Endodermal cell (in vitro differentiated cells): ENCODE measurements around the gene ATIC. TPM values are rescaled to one million over a fixed set of nuclear protein-coding genes. Genes with fewer than 3 reads are reported as not detected.

Experiments used
- DNase-seq: peaks from one replicate; pipeline ENCODE4 v3.0.0-alpha.2; 2017
- H3K27ac ChIP-seq: 2 replicates; pipeline ENCODE4 v1.5.1; 2013; ENCODE audit warnings: mild to moderate bottlenecking, low read depth, low read length, moderate library complexity
- H3K27me3 ChIP-seq: 2 replicates; pipeline ENCODE4 v1.6.1; 2013; ENCODE audit warnings: mild to moderate bottlenecking, low read length, moderate library complexity; ENCODE audit not compliant: insufficient read depth, control insufficient read depth, poor library complexity, severe bottlenecking
- H3K36me3 ChIP-seq: 2 replicates; pipeline ENCODE4 v1.7.0; 2013; ENCODE audit warnings: mild to moderate bottlenecking, low read length, moderate library complexity; ENCODE audit not compliant: control insufficient read depth, insufficient read depth
- H3K4me1 ChIP-seq: one replicate; pipeline ENCODE4 v1.7.0; 2013; ENCODE audit warnings: low read length; ENCODE audit not compliant: control insufficient read depth, insufficient read depth
- H3K4me3 ChIP-seq: 2 replicates; pipeline ENCODE4 v1.5.1; 2013; ENCODE audit warnings: mild to moderate bottlenecking, low read length, moderate library complexity
- H3K9ac ChIP-seq: 2 replicates; pipeline ENCODE4 v1.6.1; 2013; ENCODE audit warnings: mild to moderate bottlenecking, low read length, moderate library complexity; ENCODE audit not compliant: poor library complexity, severe bottlenecking; ENCODE audit errors: extremely low read depth
- H3K9me3 ChIP-seq: 2 replicates; pipeline ENCODE4 v1.6.1; 2013; ENCODE audit warnings: mild to moderate bottlenecking, low read length, moderate library complexity; ENCODE audit not compliant: control insufficient read depth
- H3K27ac Mint-ChIP-seq: 2 replicates; pipeline ENCODE4 v1.8.0; 2020; ENCODE audit warnings: mixed read lengths
- H3K27me3 Mint-ChIP-seq: 2 replicates; pipeline ENCODE4 v1.8.0; 2021; ENCODE audit warnings: mild to moderate bottlenecking, mixed read lengths; ENCODE audit not compliant: insufficient read depth
- H3K36me3 Mint-ChIP-seq: 2 replicates; pipeline ENCODE4 v1.8.0; 2020; ENCODE audit warnings: low read depth, mixed read lengths
- H3K4me1 Mint-ChIP-seq: 2 replicates; pipeline ENCODE4 v1.8.0; 2020; ENCODE audit warnings: mixed read lengths
- H3K4me3 Mint-ChIP-seq: 2 replicates; pipeline ENCODE4 v1.8.0; 2020; ENCODE audit warnings: mild to moderate bottlenecking, moderate library complexity, mixed read lengths
- H3K9me3 Mint-ChIP-seq: 2 replicates; pipeline ENCODE4 v1.8.0; 2020; ENCODE audit warnings: mild to moderate bottlenecking, mixed read lengths
- CTCF ChIP-seq: fragments of 200-600 bp; sonication (generic); conservative IDR thresholded peaks from 2 replicates; pipeline ENCODE4 v1.5.0; 2021; ENCODE audit warnings: antibody characterized with exemption, mild to moderate bottlenecking
- WGBS, 2 experiments: methylation state at CpG; one replicate each; pipeline versions ENCODE4 v1.1.5 to v1.1.7; 2013; ENCODE audit warnings: missing lambda C conversion rate in 2 of 2, mixed read lengths in 1 of 2; ENCODE audit not compliant: insufficient coverage in 1 of 2, insufficient read length in 1 of 2; 5-methylcytosine and 5-hydroxymethylcytosine counted together
- total RNA-seq, 2 donors: library from RNA; stranded (reverse); fragmentation: NEBNext Ultra II Directional in 1 of 2; extraction: Animal tissue kit (Norgen Biotek cat#: 25700) in 1 of 2; gene quantifications; 2 replicates in 1 of 2; 3 replicates in 1 of 2; pipeline ENCODE4 v1.2.1, GENCODE V29; 2021

ATIC gene
- total RNA-seq, 2 donors from 2014 or later = 185 to 209 TPM

DNA sequence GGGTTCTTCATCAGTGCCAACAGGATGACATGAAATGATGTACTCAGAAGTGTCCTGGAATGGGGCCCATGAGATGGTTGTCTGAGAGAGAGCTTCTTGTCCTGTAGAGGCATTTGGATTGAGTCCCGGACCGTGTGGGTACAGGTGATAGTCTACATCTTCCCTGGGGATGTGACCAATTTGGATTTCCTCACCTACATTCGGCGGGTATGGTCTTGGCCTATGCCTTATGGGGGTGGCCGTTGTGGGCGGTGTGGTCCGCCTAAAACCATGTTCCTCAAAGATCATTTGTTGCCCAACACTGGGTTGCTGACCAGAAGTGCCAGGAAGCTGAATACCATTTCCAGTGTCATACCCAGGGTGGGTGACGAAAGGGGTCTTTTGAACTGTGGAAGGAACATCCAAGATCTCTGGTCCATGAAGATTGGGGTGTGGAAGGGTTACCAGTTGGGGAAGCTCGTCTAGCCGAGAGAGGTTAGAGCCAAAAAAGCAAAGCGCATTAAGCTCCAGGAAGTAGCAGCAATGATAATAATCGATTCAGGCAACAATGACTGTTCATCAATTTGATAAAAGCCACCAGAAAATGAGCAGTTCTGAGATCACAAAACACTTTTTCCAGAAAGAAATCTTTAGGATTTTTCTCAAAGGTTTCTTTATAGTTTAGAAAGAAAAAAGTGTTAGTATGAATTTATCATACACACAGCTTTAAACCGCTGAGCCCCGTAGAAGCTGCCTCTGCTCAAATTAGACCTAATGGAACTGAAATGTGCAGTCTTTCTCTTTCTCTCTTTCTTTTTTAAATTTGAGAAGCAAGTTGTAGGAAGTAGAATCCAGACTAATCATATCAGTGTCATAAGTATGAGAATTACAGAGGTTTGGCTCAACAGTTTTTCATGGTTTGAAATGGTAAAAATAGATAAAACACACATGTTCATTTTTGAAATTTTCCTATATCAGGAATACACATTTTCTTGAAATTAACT lies 60.3 kb downstream of the ATIC start:
- Mint-ChIP-seq H3K4me1 (no peaks in the 10 kb centered on the region), H3K27me3 (no peaks in the 10 kb centered on the region), H3K9me3 (no peaks in the 10 kb centered on the region), H3K27ac (no peak overlapping the region), H3K36me3 (peaks cover 89% of the 10 kb centered on the region), H3K4me3 (no peak overlapping the region)
- Histone ChIP-seq H3K9ac (no peak overlapping the region), H3K27me3 (no peaks in the 10 kb centered on the region), H3K27ac (no peak overlapping the region), H3K4me3 (no peak overlapping the region), H3K36me3 (peaks cover 92% of the 10 kb centered on the region), H3K9me3 (no peaks in the 10 kb centered on the region), H3K4me1 (no peaks in the 10 kb centered on the region)
- DNase-seq = no peak
- no peak for TF ChIP-seq CTCF
- 94 to 99% methylated on average over 12 to 14 of the region's 14 CpGs for WGBS, 2 experiments

- Histone ChIP-seq H3K4me3 (no peak overlapping the region), H3K36me3 (peaks cover 92% of the 10 kb centered on the region), H3K9ac (no peak overlapping the region), H3K27ac (no peak overlapping the region), H3K9me3 (no peaks in the 10 kb centered on the region), H3K4me1 (no peaks in the 10 kb centered on the region), H3K27me3 (no peaks in the 10 kb centered on the region)
- no peaks in the 10 kb centered on the region for H3K27me3 Mint-ChIP-seq
- H3K27ac Mint-ChIP-seq = no peak overlapping the region
- DNase-seq = no peak
- no peak for TF ChIP-seq CTCF
- H3K4me1 Mint-ChIP-seq = no peaks in the 10 kb centered on the region
- no peaks in the 10 kb centered on the region for H3K9me3 Mint-ChIP-seq
- WGBS, 2 experiments = 93 to 96% methylated on average over 8 to 9 of the region's 9 CpGs
- H3K4me3 Mint-ChIP-seq = no peak overlapping the region
- H3K36me3 Mint-ChIP-seq = peaks cover 88% of the 10 kb centered on the region
These were observed 61.2 kb downstream of the ATIC start for GRCh38 chr2:215372968-215373649.

DNA sequence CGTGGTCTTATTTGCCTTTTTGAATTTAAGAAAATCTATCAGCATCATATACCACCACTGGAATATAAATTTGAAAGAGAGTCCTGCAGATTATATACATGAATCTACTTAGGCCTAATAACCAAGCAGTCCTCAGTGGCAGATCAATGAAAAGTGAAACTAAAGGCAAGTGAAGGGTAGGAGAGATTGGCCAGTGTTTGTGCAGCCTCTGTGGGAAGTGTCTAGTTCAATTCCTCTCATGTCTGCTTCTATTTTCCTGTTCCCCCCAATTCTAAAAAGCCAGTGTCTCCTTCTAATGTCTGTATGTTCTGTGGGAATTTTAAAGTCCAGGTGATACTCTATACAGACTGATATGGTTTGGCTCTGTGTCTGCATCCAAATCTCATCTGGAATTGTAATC lies 62.1 kb downstream of the ATIC start:
- no peak for TF ChIP-seq CTCF
- Mint-ChIP-seq H3K27me3 (no peaks in the 10 kb centered on the region), H3K4me3 (no peak overlapping the region), H3K9me3 (no peaks in the 10 kb centered on the region), H3K4me1 (no peaks in the 10 kb centered on the region), H3K36me3 (peaks cover 89% of the 10 kb centered on the region), H3K27ac (peak overlapping the region; percentile 10)
- Histone ChIP-seq H3K4me1 (no peaks in the 10 kb centered on the region), H3K27ac (no peak overlapping the region), H3K27me3 (no peaks in the 10 kb centered on the region), H3K36me3 (peaks cover 92% of the 10 kb centered on the region), H3K9me3 (no peaks in the 10 kb centered on the region), H3K4me3 (no peak overlapping the region), H3K9ac (no peak overlapping the region)
- WGBS, 2 experiments = 100% methylated on average over 1 of the region's 1 CpG; no CpG with 5 or more reads in 1 of the 2 experiments
- no peak for DNase-seq
